IMR-90 (cell line): ENCODE measurements around the gene HACD4. TPM values are rescaled to one million over a fixed set of nuclear protein-coding genes. Genes with fewer than 3 reads are reported as not detected.

Experiments
- ATAC-seq: fragments of 200-7000 bp; cut with Tn5 transposase; 2 replicates; pipeline ENCODE4 v1.9.1; 2020; ENCODE audit warnings: low read depth, mild to moderate bottlenecking, moderate library complexity
- BruUV-seq: library from RNA; stranded (reverse); fragments of 400-500 nt; replicated peaks from 2 replicates; lab custom pipeline; 2021; lab: Mats Ljungman, UMichigan
- CTCF ChIA-PET: fragments of 300-600 bp; formaldehyde crosslinking; extraction: SDS; loops from one replicate; lab custom pipeline; 2021; ENCODE audit warnings: antibody characterized with exemption; lab: Yijun Ruan, JAX
- POLR2A ChIA-PET: fragments of 300-600 bp; sonication (Branson Sonifier 250); formaldehyde crosslinking; loops from one replicate; lab custom pipeline; 2022; ENCODE audit warnings: antibody characterized with exemption; ENCODE audit not compliant: unreplicated experiment; lab: Charles Lee
- DNase-seq: peaks from one replicate; pipeline ENCODE4 v3.0.0; 2013
- H2AFZ ChIP-seq: replicated peaks from 2 replicates; pipeline ENCODE3; 2013; ENCODE audit warnings: low read length, mild to moderate bottlenecking; ENCODE audit not compliant: poor library complexity
- H2AK5ac ChIP-seq: 2 replicates; pipeline ENCODE4 v1.6.1; 2013; ENCODE audit warnings: low read depth, low read length, inconsistent platforms
- H2AK9ac ChIP-seq: replicated peaks from 2 replicates; pipeline ENCODE3; 2013; ENCODE audit warnings: mild to moderate bottlenecking, low read depth, low read length, moderate library complexity; ENCODE audit not compliant: poor library complexity
- H2BK120ac ChIP-seq: 2 replicates; pipeline ENCODE4 v1.6.1; 2013; ENCODE audit warnings: low read depth, low read length, inconsistent platforms
- H2BK15ac ChIP-seq: 3 replicates; pipeline ENCODE4 v1.6.1; 2013; ENCODE audit warnings: low read depth, low read length, inconsistent platforms
- H2BK20ac ChIP-seq: 2 replicates; pipeline ENCODE4 v1.6.1; 2013; ENCODE audit warnings: low read depth, mild to moderate bottlenecking, inconsistent platforms, low read length, moderate library complexity
- H2BK5ac ChIP-seq: 2 replicates; pipeline ENCODE4 v1.6.1; 2013; ENCODE audit warnings: mild to moderate bottlenecking, low read depth, low read length, inconsistent platforms; ENCODE audit not compliant: poor library complexity, severe bottlenecking
- H3K14ac ChIP-seq: replicated peaks from 2 replicates; pipeline ENCODE4 v1.6.1; 2013; ENCODE audit warnings: low read depth, low read length, inconsistent platforms
- H3K18ac ChIP-seq: 2 replicates; pipeline ENCODE4 v1.6.1; 2013; ENCODE audit warnings: low read depth, low read length, control low read depth
- H3K23ac ChIP-seq: 2 replicates; pipeline ENCODE4 v1.6.1; 2013; ENCODE audit warnings: low read depth, low read length, inconsistent platforms
- H3K27ac ChIP-seq: 2 replicates; pipeline ENCODE4 v1.5.1; 2013; ENCODE audit warnings: mild to moderate bottlenecking, control low read depth, low read length; ENCODE audit not compliant: insufficient read depth
- H3K27me3 ChIP-seq: 2 replicates; pipeline ENCODE4 v1.6.1; 2013; ENCODE audit warnings: low read length; ENCODE audit not compliant: control insufficient read depth, insufficient read depth
- H3K36me3 ChIP-seq: 2 replicates; pipeline ENCODE4 v1.6.1; 2013; ENCODE audit warnings: low read length, mixed read lengths; ENCODE audit not compliant: control insufficient read depth, insufficient read depth
- H3K4ac ChIP-seq: 2 replicates; pipeline ENCODE4 v1.6.1; 2013; ENCODE audit warnings: low read depth, low read length, inconsistent platforms
- H3K4me1 ChIP-seq: 2 replicates; pipeline ENCODE4 v1.6.1; 2013; ENCODE audit warnings: low read length, mixed read lengths; ENCODE audit not compliant: control insufficient read depth, insufficient read depth
- H3K4me2 ChIP-seq: 2 replicates; pipeline ENCODE4 v1.6.1; 2013; ENCODE audit warnings: low read depth, mild to moderate bottlenecking, control low read depth, low read length, moderate library complexity
- H3K4me3 ChIP-seq: 2 replicates; pipeline ENCODE4 v1.5.1; 2013; ENCODE audit warnings: low read depth, mild to moderate bottlenecking, control low read depth, low read length, moderate library complexity; ENCODE audit not compliant: insufficient read depth
- H3K56ac ChIP-seq: 2 replicates; pipeline ENCODE4 v1.6.1; 2013; ENCODE audit warnings: low read length, inconsistent platforms; ENCODE audit not compliant: insufficient read depth; ENCODE audit errors: extremely low read depth
- H3K79me1 ChIP-seq, 2 experiments: 2 replicates each; pipeline ENCODE4 v1.6.1; 2013; ENCODE audit warnings: low read length in 2 of 2, inconsistent platforms in 1 of 2, low read depth in 1 of 2
- H3K9ac ChIP-seq: 2 replicates; pipeline ENCODE4 v1.6.1; 2013; ENCODE audit warnings: low read depth, low read length, control low read depth
- H3K9me1 ChIP-seq: 2 replicates; pipeline ENCODE4 v1.6.1; 2013; ENCODE audit warnings: low read length, inconsistent platforms; ENCODE audit not compliant: insufficient read depth
- H3K9me3 ChIP-seq: 2 replicates; pipeline ENCODE4 v1.6.1; 2013; ENCODE audit warnings: low read length; ENCODE audit not compliant: control insufficient read depth, insufficient read depth
- H4K20me1 ChIP-seq: 2 replicates; pipeline ENCODE4 v1.6.1; 2013; ENCODE audit warnings: low read length, inconsistent platforms; ENCODE audit not compliant: insufficient read depth
- H4K5ac ChIP-seq: 2 replicates; pipeline ENCODE4 v1.6.1; 2013; ENCODE audit warnings: mild to moderate bottlenecking, low read depth, low read length, control low read depth
- H4K8ac ChIP-seq, 2 experiments: 2 replicates each; pipeline ENCODE4 v1.6.1; 2013; ENCODE audit warnings: low read depth in 2 of 2, low read length in 2 of 2, control low read depth in 1 of 2, inconsistent platforms in 1 of 2
- H4K91ac ChIP-seq: 2 replicates; pipeline ENCODE4 v1.6.1; 2013; ENCODE audit warnings: low read depth, low read length, inconsistent platforms; ENCODE audit not compliant: insufficient read depth
- BHLHE40 ChIP-seq: fragments of 150-350 bp; IDR thresholded peaks from 2 replicates; pipeline ENCODE4 v1.6.1; 2016; ENCODE audit warnings: mild to moderate bottlenecking, low read depth, low read length
- CEBPB ChIP-seq: IDR thresholded peaks from 2 replicates; pipeline ENCODE4 v1.6.1; 2012; ENCODE audit warnings: low read depth, low read length, improper control_type of control experiment
- CHD1 ChIP-seq: IDR thresholded peaks from 2 replicates; pipeline ENCODE4 v1.6.1; 2012; ENCODE audit warnings: low read depth, low read length, improper control_type of control experiment
- CTCF ChIP-seq: conservative IDR thresholded peaks from 2 replicates; pipeline ENCODE4 v1.5.1; 2012; ENCODE audit warnings: mild to moderate bottlenecking, low read depth, low read length, improper control_type of control experiment
- ELK1 ChIP-seq: fragments of 150-350 bp; IDR thresholded peaks from 2 replicates; pipeline ENCODE4 v1.6.1; 2016; ENCODE audit warnings: low read depth, mild to moderate bottlenecking, low read length, moderate library complexity, borderline replicate concordance
- FOS ChIP-seq: fragments of 150-350 bp; IDR thresholded peaks from 2 replicates; pipeline ENCODE4 v1.6.1; 2016; ENCODE audit warnings: low read depth, low read length
- MAFK ChIP-seq: IDR thresholded peaks from 2 replicates; pipeline ENCODE4 v1.6.1; 2012; ENCODE audit warnings: low read depth, low read length, improper control_type of control experiment
- MAZ ChIP-seq: IDR thresholded peaks from 2 replicates; pipeline ENCODE4 v1.6.1; 2012; ENCODE audit warnings: low read depth, mild to moderate bottlenecking, low read length, improper control_type of control experiment, moderate library complexity, borderline replicate concordance
- MXI1 ChIP-seq: IDR thresholded peaks from 2 replicates; pipeline ENCODE4 v1.6.1; 2012; ENCODE audit warnings: low read depth, mild to moderate bottlenecking, low read length, moderate library complexity, borderline replicate concordance
- NFE2L2 ChIP-seq: fragments of 150-350 bp; IDR thresholded peaks from 2 replicates; pipeline ENCODE4 v1.6.1; 2016; ENCODE audit warnings: low read depth, mild to moderate bottlenecking, low read length
- POLR2A ChIP-seq: IDR thresholded peaks from 2 replicates; pipeline ENCODE4 v1.6.1; 2012; ENCODE audit warnings: mild to moderate bottlenecking, low read depth, low read length
- RAD21 ChIP-seq: IDR thresholded peaks from 2 replicates; pipeline ENCODE4 v1.6.1; 2012; ENCODE audit warnings: low read length, improper control_type of control experiment
- RCOR1 ChIP-seq: IDR thresholded peaks from 2 replicates; pipeline ENCODE4 v1.6.1; 2012; ENCODE audit warnings: mild to moderate bottlenecking, low read length, improper control_type of control experiment; ENCODE audit not compliant: insufficient replicate concordance
- RFX5 ChIP-seq: IDR thresholded peaks from 2 replicates; pipeline ENCODE4 v1.8.0; 2012; ENCODE audit warnings: low read depth, mild to moderate bottlenecking, low read length, moderate library complexity
- SMC3 ChIP-seq: fragments of 150-350 bp; IDR thresholded peaks from 2 replicates; pipeline ENCODE4 v1.6.1; 2016; ENCODE audit warnings: low read depth, mild to moderate bottlenecking, antibody characterized with exemption, low read length, moderate library complexity
- WGBS, 2 experiments: methylation state at CpG; one replicate each; pipeline versions ENCODE4 v1.1.5 to v1.1.7; 2013; ENCODE audit warnings: missing lambda C conversion rate in 2 of 2; ENCODE audit not compliant: insufficient read length in 1 of 2; ENCODE audit errors: extremely low coverage in 2 of 2; 5-methylcytosine and 5-hydroxymethylcytosine counted together
- dilution Hi-C: fragments of 300-500 bp; cut with HindIII; formaldehyde crosslinking; loops from one replicate; pipeline ENCODE4 v1.14.3; 2018; ENCODE audit warnings: low sequenced_read_pairs; ENCODE audit not compliant: unreplicated experiment
- in situ Hi-C: fragments of 300-500 bp; cut with MboI; formaldehyde crosslinking; loops from 3 replicates; pipeline ENCODE4 v1.14.3; 2019; ENCODE audit warnings: low sequenced_read_pairs, inconsistent platforms, mixed read lengths
- intact Hi-C: fragments of 100-400 bp; cut with micrococcal nuclease; formaldehyde crosslinking; loops from 2 replicates; pipeline ENCODE4 v1.10.0; 2022
- polyA plus RNA-seq, 3 experiments: library from polyadenylated mRNA; depleted of rRNA; stranded (reverse); fragments of >200 nt; gene quantifications; 2 replicates each; pipeline ENCODE4 v1.2.3, GENCODE V29; 2012; ENCODE audit warnings: low replicate concordance in 1 of 3
- total RNA-seq: library from RNA; depleted of rRNA; stranded (reverse); fragments of >200 nt; gene quantifications from 2 replicates; pipeline ENCODE4 v1.2.3, GENCODE V29; 2012
- TF ChIP-seq, protein P1 (sequence below): fragments of 150-350 bp; IDR thresholded peaks from 2 replicates; pipeline ENCODE4 v1.6.1; 2017; ENCODE audit warnings: mild to moderate bottlenecking, antibody characterized with exemption, low read length, low read depth

HACD4 gene
- total and polyA plus RNA-seq, 2 of the 4 experiments (the other 2 are of a cell fraction): 1.9 to 2.2 TPM

GRCh38 chr9:20981486-20981885 is 50.0 kb downstream of the HACD4 start:
- H2BK20ac ChIP-seq: peak overlapping the region; percentile 87
- H2BK5ac ChIP-seq: peak overlapping the region; percentile 97
- H3K27me3 ChIP-seq: no peaks in the 10 kb centered on the region
- H3K4me3 ChIP-seq: no peak overlapping the region
- BruUV-seq: no TSS peak
- peak overlapping the region; percentile 57 for H3K14ac ChIP-seq
- H3K9me1 ChIP-seq: peaks cover 2% of the 10 kb centered on the region; the same call in 1 of the 2 replicates
- no peak overlapping the region for H2AFZ ChIP-seq
- no peaks in the 10 kb centered on the region for H3K9me3 ChIP-seq
- no peak overlapping the region for H2AK9ac ChIP-seq
- TF ChIP-seq RAD21: no peak
- no peak for TF ChIP-seq MAFK
- no peak for TF ChIP-seq FOS
- TF ChIP-seq CEBPB: no peak
- TF ChIP-seq CHD1: no peak
- TF ChIP-seq CTCF: no peak
- TF ChIP-seq RCOR1: no peak
- no peak for TF ChIP-seq NFE2L2
- TF ChIP-seq ELK1: no peak
- TF ChIP-seq, protein P1, sequence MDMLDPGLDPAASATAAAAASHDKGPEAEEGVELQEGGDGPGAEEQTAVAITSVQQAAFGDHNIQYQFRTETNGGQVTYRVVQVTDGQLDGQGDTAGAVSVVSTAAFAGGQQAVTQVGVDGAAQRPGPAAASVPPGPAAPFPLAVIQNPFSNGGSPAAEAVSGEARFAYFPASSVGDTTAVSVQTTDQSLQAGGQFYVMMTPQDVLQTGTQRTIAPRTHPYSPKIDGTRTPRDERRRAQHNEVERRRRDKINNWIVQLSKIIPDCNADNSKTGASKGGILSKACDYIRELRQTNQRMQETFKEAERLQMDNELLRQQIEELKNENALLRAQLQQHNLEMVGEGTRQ: no peak
- no peak for TF ChIP-seq MAZ
- no peak for TF ChIP-seq BHLHE40
- TF ChIP-seq POLR2A: no peak
- no peak for TF ChIP-seq RFX5
- TF ChIP-seq MXI1: no peak
- TF ChIP-seq SMC3: no peak
- peak overlapping the region; percentile 49; the same call in 1 of the 2 replicates for H4K5ac ChIP-seq
- H3K4me1 ChIP-seq: peaks cover 15% of the 10 kb centered on the region
- H3K79me1 ChIP-seq: 0 out of 4 replicates have a peak, but pooled peaks cover 0 to 3% of the 10 kb centered on the region in 2 experiments
- ChIA-PET POLR2A (interaction anchor here (0.6 to 1.1 kb wide), 2 partner anchors 359 to 667 kb away, joined by 4 to 12 read pairs; partner anchors contain the start of gene MLLT3), CTCF (no interaction called here)
- peak overlapping the region in 1 of 2 experiments; percentile 79; a peak in 2 of 4 replicates for H4K8ac ChIP-seq
- H2AK5ac ChIP-seq: no peak overlapping the region
- peak overlapping the region; percentile 52 for H4K91ac ChIP-seq
- no peak overlapping the region for H3K9ac ChIP-seq
- peak overlapping the region; percentile 53; the same call in 1 of the 2 replicates for H3K27ac ChIP-seq
- peak overlapping the region; percentile 91 for H3K56ac ChIP-seq
- peak; percentile 88 for DNase-seq
- dilution Hi-C loops: no loop called here
- peak overlapping the region; percentile 88 for H2BK120ac ChIP-seq
- peaks cover 2% of the 10 kb centered on the region for H3K36me3 ChIP-seq
- no CpG with 5 or more reads among the region's 2 CpGs for WGBS, 2 experiments
- in situ Hi-C loops: no loop called here
- ATAC-seq: peak; percentile 95
- peak overlapping the region; percentile 80 for H3K4me2 ChIP-seq
- peak overlapping the region; percentile 86 for H3K18ac ChIP-seq
- H3K4ac ChIP-seq: peak overlapping the region; percentile 31; the same call in 1 of the 2 replicates
- H2BK15ac ChIP-seq: 0 out of 3 replicates have a peak overlapping the region, but pooled peaks have one; percentile 9
- H3K23ac ChIP-seq: peak overlapping the region; percentile 75
- intact Hi-C loops: loop anchor here (5.0 kb wide), 2 partner anchors 359 to 414 kb away; partner anchors contain the start of gene MLLT3
- peaks cover 4% of the 10 kb centered on the region for H4K20me1 ChIP-seq
